A673 (cell line): ENCODE results near the gene NEDD4L. TPM values are rescaled to one million over a fixed set of nuclear protein-coding genes. Genes with fewer than 3 reads are reported as not detected.

Experiments
- BruUV-seq: library from RNA; stranded (reverse); fragments of 400-500 nt; replicated peaks from 2 replicates; lab custom pipeline; 2021; lab: Mats Ljungman, UMichigan
- CTCF ChIA-PET: fragments of 300-600 bp; sonication (Branson Sonifier 250); formaldehyde crosslinking; loops from one replicate; lab custom pipeline; 2022; ENCODE audit warnings: antibody characterized with exemption; lab: Charles Lee
- POLR2A ChIA-PET: fragments of 300-600 bp; sonication (Branson Sonifier 250); formaldehyde crosslinking; loops from one replicate; lab custom pipeline; 2022; ENCODE audit warnings: antibody characterized with exemption; ENCODE audit not compliant: low non-redundant PET; lab: Charles Lee
- DNase-seq: peaks from one replicate; pipeline ENCODE4 v3.0.0-alpha.2; 2015; ENCODE audit warnings: low spot score
- H3K27ac ChIP-seq: fragments of 200-600 bp; sonication (generic); 2 replicates; pipeline ENCODE4 v1.5.1; 2016; ENCODE audit warnings: mixed run types, low read depth, mild to moderate bottlenecking, mixed read lengths, antibody characterized with exemption, low read length; ENCODE audit not compliant: poor library complexity, severe bottlenecking
- H3K27me3 ChIP-seq: fragments of 200-600 bp; sonication (generic); replicated peaks from 2 replicates; pipeline ENCODE4 v1.6.1; 2017; ENCODE audit warnings: mixed run types, low read depth, mild to moderate bottlenecking, mixed read lengths, antibody characterized with exemption, low read length; ENCODE audit not compliant: insufficient read depth, poor library complexity
- H3K36me3 ChIP-seq: fragments of 200-600 bp; sonication (generic); 2 replicates; pipeline ENCODE4 v1.6.1; 2016; ENCODE audit warnings: mixed run types, mild to moderate bottlenecking, mixed read lengths, antibody characterized with exemption, low read length; ENCODE audit not compliant: insufficient read depth, poor library complexity, severe bottlenecking
- H3K4me1 ChIP-seq: fragments of 200-600 bp; sonication (generic); 2 replicates; pipeline ENCODE4 v1.6.1; 2017; ENCODE audit warnings: mixed run types, mild to moderate bottlenecking, mixed read lengths, antibody characterized with exemption, low read length; ENCODE audit not compliant: insufficient read depth, poor library complexity, severe bottlenecking
- H3K4me3 ChIP-seq: fragments of 200-600 bp; sonication (generic); 2 replicates; pipeline ENCODE4 v1.5.1; 2016; ENCODE audit warnings: low read depth, mixed run types, mild to moderate bottlenecking, mixed read lengths, low read length; ENCODE audit not compliant: poor library complexity, severe bottlenecking
- H3K9me3 ChIP-seq: fragments of 200-600 bp; sonication (generic); 2 replicates; pipeline ENCODE4 v1.6.1; 2016; ENCODE audit warnings: mixed run types, low read depth, mild to moderate bottlenecking, mixed read lengths, antibody characterized with exemption, low read length; ENCODE audit not compliant: poor library complexity, severe bottlenecking
- EZH2 ChIP-seq: fragments of 200-600 bp; sonication (generic); IDR thresholded peaks from 2 replicates; pipeline ENCODE4 v1.6.1; 2017; ENCODE audit warnings: borderline replicate concordance, low read depth, mild to moderate bottlenecking, mixed read lengths, antibody characterized with exemption, low read length; ENCODE audit not compliant: poor library complexity, severe bottlenecking
- intact Hi-C: fragments of 100-400 bp; cut with micrococcal nuclease; formaldehyde crosslinking; loops from one replicate; pipeline ENCODE4 v1.10.0; 2022; ENCODE audit not compliant: unreplicated experiment
- total RNA-seq: library from RNA; stranded (reverse); gene quantifications from 2 replicates; pipeline ENCODE4 v1.2.3, GENCODE V29; 2021
- TF ChIP-seq, protein P1 (sequence below): fragments of 300-800, 200-600 bp; sonication (generic); conservative IDR thresholded peaks from 2 replicates; pipeline ENCODE4 v1.5.1; 2017; ENCODE audit warnings: low read depth, mild to moderate bottlenecking, antibody characterized with exemption, low read length, moderate library complexity, mixed read lengths

The NEDD4L gene
- total RNA-seq, 1 experiment from 2014 or later = 15.3 TPM

DNA sequence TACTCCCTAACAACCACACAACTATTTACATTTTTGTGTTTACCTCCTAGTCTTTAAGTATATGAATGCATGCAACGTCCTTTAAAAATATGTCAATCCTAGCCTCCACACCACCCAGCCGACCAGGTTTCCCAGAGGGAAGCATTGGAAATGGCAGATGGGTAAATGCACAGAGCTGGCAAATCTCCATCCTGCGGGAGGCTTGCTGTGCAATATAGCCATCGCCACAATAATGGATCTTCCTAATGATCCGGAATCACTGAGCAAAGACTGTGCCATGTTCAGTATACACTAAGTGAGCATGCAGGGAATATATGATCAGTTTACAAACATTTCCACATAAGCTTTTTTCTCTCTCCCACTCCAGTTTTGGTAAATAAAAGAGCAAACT is 131.8 kb downstream of the NEDD4L start:
- BruUV-seq = no TSS peak
- DNase-seq = no peak
- intact Hi-C loops = loop anchor here (5.0 kb wide), 2 partner anchors 133 to 293 kb away; partner anchors contain the start of gene NEDD4L
- POLR2A ChIA-PET = no interaction called here
- no peak overlapping the region for H3K4me3 ChIP-seq
- no peaks in the 10 kb centered on the region for H3K27me3 ChIP-seq
- H3K27ac ChIP-seq = no peak overlapping the region
- no peaks in the 10 kb centered on the region for H3K36me3 ChIP-seq
- CTCF ChIA-PET = no interaction called here
- TF ChIP-seq EZH2 = no peak
- TF ChIP-seq, protein P1, sequence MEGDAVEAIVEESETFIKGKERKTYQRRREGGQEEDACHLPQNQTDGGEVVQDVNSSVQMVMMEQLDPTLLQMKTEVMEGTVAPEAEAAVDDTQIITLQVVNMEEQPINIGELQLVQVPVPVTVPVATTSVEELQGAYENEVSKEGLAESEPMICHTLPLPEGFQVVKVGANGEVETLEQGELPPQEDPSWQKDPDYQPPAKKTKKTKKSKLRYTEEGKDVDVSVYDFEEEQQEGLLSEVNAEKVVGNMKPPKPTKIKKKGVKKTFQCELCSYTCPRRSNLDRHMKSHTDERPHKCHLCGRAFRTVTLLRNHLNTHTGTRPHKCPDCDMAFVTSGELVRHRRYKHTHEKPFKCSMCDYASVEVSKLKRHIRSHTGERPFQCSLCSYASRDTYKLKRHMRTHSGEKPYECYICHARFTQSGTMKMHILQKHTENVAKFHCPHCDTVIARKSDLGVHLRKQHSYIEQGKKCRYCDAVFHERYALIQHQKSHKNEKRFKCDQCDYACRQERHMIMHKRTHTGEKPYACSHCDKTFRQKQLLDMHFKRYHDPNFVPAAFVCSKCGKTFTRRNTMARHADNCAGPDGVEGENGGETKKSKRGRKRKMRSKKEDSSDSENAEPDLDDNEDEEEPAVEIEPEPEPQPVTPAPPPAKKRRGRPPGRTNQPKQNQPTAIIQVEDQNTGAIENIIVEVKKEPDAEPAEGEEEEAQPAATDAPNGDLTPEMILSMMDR = no peak
- no peaks in the 10 kb centered on the region for H3K4me1 ChIP-seq
- H3K9me3 ChIP-seq = no peaks in the 10 kb centered on the region

DNA sequence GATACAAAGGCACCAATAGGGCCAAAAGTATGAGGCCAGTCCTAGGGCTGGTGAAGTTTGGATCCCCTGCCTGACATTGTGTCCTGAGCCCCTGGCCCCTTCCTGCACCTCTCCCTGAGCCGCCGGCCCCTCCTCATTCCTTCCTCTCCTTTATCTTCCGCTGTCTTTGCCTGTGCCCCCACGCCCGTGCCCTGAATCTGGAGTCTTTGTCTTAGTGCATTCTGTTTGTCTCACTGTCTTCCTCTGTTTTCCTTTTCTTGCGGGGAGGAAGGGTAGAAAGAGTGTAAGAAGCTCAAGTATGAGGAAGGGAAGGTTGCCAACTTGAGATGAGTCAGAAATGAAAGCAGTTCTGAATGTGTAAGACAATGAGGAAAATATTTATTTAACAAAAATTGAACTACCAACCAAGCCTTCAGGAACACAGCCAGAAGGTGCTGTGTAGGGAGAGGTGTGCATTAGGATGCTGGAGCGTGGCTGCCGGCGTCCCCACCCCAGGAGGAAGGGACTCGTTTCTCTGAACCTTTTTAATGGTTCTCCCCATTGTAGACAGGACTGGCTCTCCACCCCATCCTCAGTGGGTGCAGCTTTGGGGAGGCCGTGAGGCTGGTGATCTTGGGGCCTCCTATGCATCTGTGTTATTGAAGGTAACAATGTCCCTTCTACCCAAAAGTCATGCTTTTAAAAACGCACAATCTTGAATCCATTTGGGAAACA is 133.1 kb downstream of the NEDD4L start:
- BruUV-seq = no TSS peak
- CTCF ChIA-PET = no interaction called here
- Histone ChIP-seq H3K27ac (no peak overlapping the region), H3K9me3 (no peaks in the 10 kb centered on the region), H3K4me3 (no peak overlapping the region), H3K27me3 (no peaks in the 10 kb centered on the region), H3K4me1 (no peaks in the 10 kb centered on the region), H3K36me3 (no peaks in the 10 kb centered on the region)
- TF ChIP-seq, protein P1 = no peak
- TF ChIP-seq EZH2 = no peak
- POLR2A ChIA-PET = no interaction called here
- peak; percentile 24 for DNase-seq
- intact Hi-C loops = loop anchor here (5.0 kb wide), 2 partner anchors 135 to 295 kb away; partner anchors contain the start of gene NEDD4L

DNA sequence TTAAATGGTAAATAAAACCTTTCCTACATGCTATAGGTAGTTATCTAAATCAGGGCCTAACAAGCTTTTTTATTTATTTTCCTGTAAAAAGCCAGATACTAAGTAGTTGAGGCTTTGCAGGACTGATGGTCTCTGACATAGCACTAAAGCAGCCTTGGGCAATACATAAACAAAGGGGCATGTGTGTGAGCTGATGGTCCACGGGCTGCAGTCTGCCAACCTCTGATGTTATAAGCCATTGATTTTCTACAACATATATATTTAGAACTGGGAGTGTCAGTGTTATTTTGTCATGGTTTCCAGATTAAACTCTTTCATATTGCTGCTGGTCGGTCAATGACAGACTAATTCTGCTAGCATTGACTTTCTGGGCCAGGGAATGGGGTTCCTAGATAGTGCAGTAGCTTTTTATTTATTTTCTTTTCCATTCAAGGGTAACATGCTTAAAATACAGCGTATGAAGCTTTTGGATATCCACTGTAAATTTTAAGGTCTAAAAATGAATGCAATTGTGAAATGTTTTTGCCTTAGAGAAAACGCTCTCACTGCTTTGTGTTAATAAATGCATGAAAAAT is 134.0 kb downstream of the NEDD4L start:
- Histone ChIP-seq H3K9me3 (no peaks in the 10 kb centered on the region), H3K4me1 (no peaks in the 10 kb centered on the region), H3K27me3 (no peaks in the 10 kb centered on the region), H3K27ac (no peak overlapping the region), H3K4me3 (no peak overlapping the region), H3K36me3 (no peaks in the 10 kb centered on the region)
- POLR2A ChIA-PET = no interaction called here
- CTCF ChIA-PET = no interaction called here
- TF ChIP-seq, protein P1 = no peak
- no peak for TF ChIP-seq EZH2
- intact Hi-C loops = loop anchor here (5.0 kb wide), 2 partner anchors 136 to 296 kb away; partner anchors contain the start of gene NEDD4L
- DNase-seq = no peak
- no TSS peak for BruUV-seq
